HCT116 (cell line): Measurements from ENCODE around the gene SYNPR.
"Not testable (repeated sequence)": the region's sequence is repeated elsewhere in the genome, so short reads cannot be mapped to it uniquely, and the experiment has no call there.

ENCODE experiments used
- CTCF ChIP-seq, 3 experiments: fragments of 200-600 bp in 1 of 3; sonication (generic) in 1 of 3; IDR thresholded peaks in 2 of 3; conservative IDR thresholded peaks in 1 of 3; 2 replicates each; pipeline ENCODE4 v1.5.1; 2012 to 2017; ENCODE audit warnings: low read depth in 2 of 3, low read length in 2 of 3, antibody characterized with exemption in 1 of 3, borderline replicate concordance in 1 of 3, control low read depth in 1 of 3, mild to moderate bottlenecking in 1 of 3, mixed read lengths in 1 of 3, mixed run types in 1 of 3, moderate library complexity in 1 of 3; ENCODE audit not compliant: insufficient read depth in 1 of 3
- EZH2 ChIP-seq: fragments of 200-600 bp; sonication (generic); IDR thresholded peaks from 2 replicates; pipeline ENCODE4 v1.6.1; 2017; ENCODE audit warnings: antibody characterized with exemption, mixed run types
- POLR2A ChIP-seq: IDR thresholded peaks from 2 replicates; pipeline ENCODE4 v1.7.0; 2011; ENCODE audit warnings: borderline replicate concordance; ENCODE audit not compliant: insufficient read depth, insufficient read length; ENCODE audit errors: extremely low read depth
- SRF ChIP-seq: IDR thresholded peaks from 2 replicates; pipeline ENCODE4 v1.6.1; 2012; ENCODE audit warnings: low read depth
- TCF7L2 ChIP-seq: IDR thresholded peaks from 2 replicates; pipeline ENCODE4 v1.7.0; 2011; ENCODE audit warnings: borderline replicate concordance, inconsistent platforms; ENCODE audit not compliant: insufficient read depth, insufficient read length; ENCODE audit errors: extremely low read depth
- TF ChIP-seq, protein P1 (sequence below): IDR thresholded peaks from 2 replicates; pipeline ENCODE4 v1.6.1; 2012; ENCODE audit warnings: low read depth
- TF ChIP-seq, protein P2 (sequence below): IDR thresholded peaks from 2 replicates; pipeline ENCODE4 v1.6.1; 2012

DNA sequence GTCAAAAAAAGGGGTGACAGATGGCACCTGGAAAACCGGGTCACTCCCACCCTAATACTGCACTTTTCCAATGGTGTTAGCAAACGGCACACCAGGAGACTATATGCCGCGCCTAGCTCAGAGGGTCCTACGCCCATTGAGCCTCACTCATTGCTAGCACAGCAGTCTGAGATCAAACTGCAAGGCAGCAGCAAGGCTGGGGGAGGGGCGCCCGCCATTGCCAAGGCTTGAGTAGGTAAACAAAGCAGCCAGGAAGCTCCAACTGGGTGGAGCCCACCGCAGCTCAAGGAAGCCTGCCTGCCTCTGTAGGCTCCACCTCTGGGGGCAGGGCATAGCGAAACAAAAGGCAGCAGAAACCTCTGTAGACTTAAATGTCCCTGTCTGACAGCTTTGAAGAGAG is 22.3 kb upstream of the SYNPR start:
- TF ChIP-seq CTCF (IDR thresholded peaks at IDR 0.05 in 2 of 3, conservative IDR thresholded peaks at IDR 0.05 in 1 of 3; ENCODE audit: borderline replicate concordance in 1 of 3, insufficient read depth in 1 of 3, low read depth in 2 of 3, low read length in 2 of 3); POLR2A; TCF7L2; SRF; EZH2: not testable (repeated sequence)
- TF ChIP-seq, protein P1, sequence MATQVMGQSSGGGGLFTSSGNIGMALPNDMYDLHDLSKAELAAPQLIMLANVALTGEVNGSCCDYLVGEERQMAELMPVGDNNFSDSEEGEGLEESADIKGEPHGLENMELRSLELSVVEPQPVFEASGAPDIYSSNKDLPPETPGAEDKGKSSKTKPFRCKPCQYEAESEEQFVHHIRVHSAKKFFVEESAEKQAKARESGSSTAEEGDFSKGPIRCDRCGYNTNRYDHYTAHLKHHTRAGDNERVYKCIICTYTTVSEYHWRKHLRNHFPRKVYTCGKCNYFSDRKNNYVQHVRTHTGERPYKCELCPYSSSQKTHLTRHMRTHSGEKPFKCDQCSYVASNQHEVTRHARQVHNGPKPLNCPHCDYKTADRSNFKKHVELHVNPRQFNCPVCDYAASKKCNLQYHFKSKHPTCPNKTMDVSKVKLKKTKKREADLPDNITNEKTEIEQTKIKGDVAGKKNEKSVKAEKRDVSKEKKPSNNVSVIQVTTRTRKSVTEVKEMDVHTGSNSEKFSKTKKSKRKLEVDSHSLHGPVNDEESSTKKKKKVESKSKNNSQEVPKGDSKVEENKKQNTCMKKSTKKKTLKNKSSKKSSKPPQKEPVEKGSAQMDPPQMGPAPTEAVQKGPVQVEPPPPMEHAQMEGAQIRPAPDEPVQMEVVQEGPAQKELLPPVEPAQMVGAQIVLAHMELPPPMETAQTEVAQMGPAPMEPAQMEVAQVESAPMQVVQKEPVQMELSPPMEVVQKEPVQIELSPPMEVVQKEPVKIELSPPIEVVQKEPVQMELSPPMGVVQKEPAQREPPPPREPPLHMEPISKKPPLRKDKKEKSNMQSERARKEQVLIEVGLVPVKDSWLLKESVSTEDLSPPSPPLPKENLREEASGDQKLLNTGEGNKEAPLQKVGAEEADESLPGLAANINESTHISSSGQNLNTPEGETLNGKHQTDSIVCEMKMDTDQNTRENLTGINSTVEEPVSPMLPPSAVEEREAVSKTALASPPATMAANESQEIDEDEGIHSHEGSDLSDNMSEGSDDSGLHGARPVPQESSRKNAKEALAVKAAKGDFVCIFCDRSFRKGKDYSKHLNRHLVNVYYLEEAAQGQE: not testable (repeated sequence)
- TF ChIP-seq, protein P2, sequence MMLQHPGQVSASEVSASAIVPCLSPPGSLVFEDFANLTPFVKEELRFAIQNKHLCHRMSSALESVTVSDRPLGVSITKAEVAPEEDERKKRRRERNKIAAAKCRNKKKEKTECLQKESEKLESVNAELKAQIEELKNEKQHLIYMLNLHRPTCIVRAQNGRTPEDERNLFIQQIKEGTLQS: not testable (repeated sequence)
